Activated CD4-positive, alpha-beta T cell treated with anti-CD3 and anti-CD28 coated beads, Interleukin-2, amount 50 U/mL, for 24 hours (primary cell): ENCODE data around the gene MRPL10.

Experiments
- DNase-seq, 2 donors: peaks; one replicate each; pipeline ENCODE4 v3.0.0-alpha.2; 2020; ENCODE audit warnings: low read depth in 1 of 2, low spot score in 1 of 2

The MRPL10 gene

DNA sequence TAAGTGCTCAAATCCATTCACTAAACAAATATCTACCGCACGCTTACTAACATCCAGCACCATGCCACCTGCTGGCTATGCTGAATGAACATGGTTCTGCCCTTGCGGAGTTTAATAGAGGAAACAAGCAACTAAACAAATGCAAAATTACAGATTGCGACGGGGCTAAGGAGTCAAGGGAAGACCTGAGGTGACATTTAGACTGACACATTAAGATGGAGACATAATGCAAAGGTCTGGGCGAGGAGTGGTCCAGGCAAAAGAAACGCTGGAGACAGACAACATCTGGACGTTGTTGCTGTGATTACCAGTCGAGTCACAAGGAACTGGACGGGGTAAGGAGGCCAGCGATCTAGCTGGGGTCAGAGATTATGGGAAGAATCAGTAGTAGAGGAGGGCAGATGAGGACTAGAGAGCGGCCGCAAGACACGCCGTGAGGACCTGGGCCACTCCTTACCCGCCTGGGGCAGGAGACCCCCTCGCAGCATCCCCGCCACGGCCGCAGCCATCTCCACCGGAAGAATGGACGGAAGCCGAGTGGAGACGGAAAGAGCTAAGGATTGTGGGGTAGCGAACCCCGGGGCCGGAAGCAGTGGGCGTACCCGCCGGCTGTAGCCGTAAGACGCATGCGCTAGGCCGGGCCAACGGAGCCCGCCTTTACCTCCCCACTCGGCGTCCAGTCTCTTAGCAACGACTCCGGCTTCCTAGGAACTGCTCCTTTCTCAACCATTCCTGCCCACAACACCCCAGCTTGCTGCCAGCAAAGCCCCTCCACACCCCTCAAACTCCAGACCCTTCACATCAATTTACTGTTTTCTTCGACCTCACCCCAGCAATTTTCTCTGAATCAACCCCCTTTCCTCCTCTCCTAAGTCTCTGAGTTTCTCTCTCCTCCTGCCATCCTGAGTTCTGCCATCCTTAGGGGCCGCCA, at the start of gene MRPL10, which contains the start of gene LRRC46:
MRPL10 (minus strand) TSS at position 539 of the 931 bp plus-strand sequence; CDS start at position 509, 30 bp downstream.
LRRC46 (plus strand) TSS at position 668 of the 931 bp plus-strand sequence. CDS start 320 bp downstream, outside the sequence.
- peak; percentile 89 to 90 for DNase-seq

DNA sequence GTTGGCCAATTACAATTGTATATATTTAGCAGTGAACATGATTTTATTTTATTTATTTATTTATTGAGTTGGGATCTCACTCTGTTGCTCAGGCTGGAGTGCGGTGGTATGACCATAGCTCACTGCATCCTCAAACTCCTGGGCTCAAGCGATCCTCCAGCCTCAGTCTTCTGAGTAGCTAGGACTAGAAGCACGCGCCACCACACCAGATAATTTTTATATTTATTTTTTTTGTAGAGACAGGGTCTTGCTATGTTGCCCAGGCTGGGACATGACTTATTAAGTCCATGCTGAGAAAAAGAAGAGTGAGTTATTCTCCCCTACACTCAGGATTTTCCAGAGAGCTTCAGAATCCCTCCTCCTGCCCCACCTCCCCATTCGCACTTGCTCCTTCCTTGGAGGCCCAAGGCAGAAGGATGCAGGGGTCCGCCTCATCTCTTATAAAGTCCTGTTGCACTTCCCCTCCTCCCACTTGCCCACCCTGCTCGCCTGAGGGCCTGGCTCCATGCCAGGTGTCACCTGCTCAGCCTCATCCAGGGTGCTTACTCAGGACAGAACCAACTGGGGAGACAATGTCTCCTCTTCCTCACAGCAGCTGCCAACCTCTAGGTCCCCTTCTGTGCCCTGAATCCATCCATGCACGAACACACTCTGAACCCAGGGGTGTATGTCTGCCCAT, 48.6 kb upstream of the MRPL10 start:
- DNase-seq, result no peak

DNA sequence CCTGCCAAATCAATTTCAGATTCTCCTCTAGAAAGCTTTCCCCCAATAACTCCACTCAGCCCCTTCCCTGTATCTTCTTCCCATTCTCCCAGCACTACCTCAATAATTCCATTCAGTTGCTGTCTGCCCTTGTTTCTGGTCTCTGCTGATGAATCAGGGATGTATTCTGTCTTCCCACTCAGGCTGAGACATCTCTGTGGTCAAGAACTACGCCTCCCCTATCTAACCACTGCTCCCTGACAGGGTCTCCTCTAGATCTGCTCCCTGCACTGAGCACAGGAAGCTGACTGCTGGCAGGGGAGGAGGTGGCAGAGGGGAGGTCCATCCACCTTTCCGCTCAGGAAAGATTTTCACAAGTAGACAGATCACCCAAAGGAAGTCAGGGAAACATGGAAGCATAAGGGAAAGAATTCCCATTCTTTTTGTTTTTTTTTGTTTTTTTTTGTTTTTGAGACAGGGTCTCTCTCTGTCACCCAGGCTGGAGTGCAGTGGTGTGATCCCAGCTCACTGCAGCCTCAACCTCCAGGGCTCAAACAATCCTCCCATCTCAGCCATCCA, 47.8 kb upstream of the MRPL10 start:
- no peak for DNase-seq

DNA sequence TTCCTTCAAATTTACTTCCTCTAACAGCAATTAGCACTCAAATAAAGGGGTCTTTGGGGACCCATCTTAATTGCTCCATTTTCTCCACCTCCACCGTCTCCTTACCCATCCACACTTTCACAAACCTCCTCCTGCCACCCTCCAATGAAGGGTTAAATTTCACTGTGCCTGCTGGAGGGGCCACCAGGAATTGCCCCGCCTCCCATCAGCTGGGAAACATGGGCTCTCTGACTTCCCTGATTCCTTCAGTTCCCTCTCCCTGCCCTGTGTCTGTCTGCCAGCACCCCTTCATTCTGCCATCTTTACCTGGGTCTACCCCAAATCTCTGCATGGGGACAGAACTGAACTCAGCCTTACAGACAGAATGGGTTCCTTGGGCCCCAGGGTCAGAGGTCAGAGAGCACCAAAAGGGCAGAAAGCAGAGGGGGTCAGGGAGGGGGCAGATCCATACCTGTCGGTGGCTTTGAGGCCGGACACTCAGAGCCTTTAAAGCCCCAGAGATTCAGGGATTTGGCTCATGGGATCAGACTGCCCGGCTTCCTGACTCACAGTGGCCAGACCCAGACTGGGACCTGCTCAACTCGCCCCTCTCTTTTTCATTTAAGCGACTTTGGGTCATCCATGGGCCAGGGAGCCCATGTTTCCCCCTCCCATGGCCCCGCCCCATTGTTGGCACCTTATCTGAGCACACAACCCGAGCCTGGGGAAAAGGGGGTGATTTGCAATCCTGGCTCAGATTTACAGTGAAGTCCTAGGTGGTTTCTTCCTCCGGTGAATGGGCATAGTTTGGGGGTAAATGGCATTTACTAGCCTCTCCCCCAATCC, 47.1 kb upstream of the MRPL10 start:
- DNase-seq, result no peak

DNA sequence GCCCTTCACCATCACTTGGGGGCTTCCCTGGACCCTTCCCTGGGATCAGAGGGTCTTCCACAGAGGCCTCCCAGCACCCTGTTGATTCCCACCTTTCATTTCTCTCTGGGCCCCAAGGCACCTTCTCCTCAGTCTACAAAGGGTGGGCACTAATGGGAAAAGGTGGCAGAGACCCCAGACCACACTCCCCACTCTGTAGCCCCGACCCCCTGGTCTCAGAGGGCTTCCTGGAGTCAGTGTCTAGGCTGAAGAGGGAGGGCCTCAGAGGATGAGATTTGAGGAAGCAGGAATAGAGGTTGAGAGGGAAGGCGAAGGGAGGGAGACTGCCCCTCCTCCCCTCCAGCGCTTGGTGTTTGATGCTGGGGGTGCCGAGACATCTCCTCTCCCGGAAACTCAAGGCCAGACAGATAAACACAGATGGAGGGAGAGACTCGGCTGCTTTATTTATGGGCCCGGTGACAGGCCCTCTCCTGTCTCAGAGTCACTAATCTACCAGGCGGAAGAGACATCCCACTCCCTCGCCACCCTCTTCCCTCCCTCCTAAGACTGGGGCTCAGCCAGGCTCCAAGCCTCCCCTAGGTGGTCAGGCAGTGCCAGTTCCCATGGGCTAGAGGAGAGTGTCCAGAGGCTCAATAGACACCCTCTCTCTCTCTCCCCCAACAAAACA, 46.2 kb upstream of the MRPL10 start:
- DNase-seq, result no peak

DNA sequence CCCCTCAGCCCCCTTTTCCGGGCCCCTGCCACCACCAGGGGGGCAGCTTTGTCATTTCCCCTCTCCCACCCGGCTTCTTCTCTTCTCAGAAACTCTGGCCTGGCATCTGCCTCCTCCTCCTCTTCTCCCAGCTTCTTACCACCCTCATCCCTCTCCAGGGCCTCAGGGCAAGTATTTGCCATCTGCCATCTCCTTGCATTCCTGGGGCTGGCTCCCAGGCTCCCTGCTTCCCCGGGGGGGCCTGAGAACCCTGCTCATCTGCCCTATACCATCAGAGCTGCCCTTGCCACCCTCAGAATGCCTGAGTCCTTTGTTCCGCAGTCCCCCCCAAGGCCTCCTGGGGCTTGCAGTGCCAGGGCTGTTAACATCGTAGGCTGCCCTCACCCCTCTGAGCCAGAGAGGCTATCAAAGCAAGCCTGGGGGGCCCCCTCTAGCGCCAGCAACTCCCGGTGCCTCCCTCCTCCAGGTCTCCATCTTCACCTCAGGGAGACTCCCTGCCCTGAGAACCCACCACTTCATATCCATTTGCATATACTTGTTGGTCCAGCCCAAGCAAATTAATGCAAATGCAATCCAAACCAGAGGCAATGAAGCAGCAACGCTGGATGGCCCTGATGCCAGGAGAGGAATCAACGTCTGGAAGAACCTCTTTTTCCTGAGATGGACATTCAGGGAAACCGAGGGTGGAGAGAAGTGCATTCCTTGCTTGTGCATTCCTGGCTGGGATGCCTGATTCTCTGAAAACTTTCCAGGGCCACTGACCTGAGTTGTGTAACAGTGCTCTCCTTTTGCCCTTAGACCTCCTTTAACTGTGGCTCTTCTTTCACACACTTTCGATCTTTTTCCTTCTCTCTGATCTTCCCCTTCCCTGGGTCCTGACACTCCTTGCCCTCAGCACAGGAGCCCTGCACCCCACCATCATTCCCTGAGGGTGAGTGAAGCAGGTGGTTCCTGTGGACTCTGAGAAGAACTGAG, 44.0 kb upstream of the MRPL10 start:
- DNase-seq, result no peak

DNA sequence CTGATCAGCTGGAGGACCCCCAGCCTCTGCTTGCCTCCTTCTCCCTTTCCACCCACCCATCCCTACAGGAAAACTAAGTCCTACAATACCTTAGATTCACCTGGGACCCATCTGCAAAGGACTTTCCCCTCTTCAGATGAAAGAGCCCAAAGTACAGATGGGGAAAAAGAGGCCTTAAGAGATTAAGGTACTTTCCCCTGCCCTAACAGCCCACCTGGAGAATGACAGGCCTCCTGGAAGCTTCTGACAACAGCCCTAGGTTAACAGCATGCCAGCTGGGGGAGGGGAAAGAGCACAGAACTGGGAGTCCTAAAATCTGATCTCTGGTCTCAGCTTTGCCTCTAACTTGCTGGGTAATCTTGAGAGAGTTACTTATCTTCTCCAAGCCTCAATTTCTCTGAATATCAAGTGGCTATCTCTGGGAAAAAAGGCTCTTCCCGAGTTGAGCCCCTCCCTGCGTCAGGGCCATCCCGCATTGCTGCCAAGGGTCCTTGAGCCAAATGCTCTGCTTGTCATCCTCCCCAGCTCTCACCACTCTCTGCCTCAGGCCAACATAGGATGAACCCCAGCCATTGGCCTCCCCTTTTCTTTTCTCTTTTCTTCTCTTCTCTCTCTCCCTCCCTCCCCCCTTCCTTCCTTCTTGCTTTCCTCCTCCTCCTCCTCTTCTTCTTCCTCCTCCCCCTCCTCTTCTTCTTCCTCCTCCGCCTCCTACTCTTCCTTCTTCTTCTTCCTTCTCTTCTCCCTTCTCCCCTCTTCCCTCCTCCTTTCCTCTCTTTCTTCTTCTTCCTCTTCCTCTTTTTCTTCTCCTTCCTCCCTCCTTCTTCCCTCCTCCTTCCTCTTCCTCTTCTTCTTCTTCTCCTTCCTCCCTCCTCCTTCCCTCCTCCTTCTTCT, 42.1 kb upstream of the MRPL10 start:
- no peak for DNase-seq

DNA sequence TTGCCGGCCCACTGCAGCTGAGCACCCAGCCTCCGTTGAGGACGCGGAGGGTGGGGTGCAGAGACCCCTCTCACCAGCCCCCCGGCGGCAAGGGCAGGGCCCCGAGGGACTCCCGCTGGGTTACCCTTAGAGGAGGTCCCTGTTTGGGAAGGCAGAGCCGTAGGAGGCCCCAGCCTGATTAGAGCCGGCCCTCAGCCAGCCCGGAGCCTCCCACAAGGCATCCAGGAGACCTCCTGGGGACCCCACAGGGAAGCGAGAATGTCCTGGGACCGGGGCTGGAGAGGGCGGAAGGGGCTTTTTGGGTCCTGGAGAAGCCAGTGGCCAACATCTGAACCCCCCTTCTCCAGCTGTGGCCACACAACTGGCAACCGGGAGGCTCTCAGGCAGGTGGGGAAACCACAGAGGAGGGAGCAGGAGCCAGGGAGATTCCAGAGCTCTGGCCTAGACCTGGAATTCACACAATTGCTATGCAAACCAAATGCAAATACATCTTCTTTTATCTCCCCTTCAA, 41.4 kb upstream of the MRPL10 start:
- DNase-seq, result no peak

DNA sequence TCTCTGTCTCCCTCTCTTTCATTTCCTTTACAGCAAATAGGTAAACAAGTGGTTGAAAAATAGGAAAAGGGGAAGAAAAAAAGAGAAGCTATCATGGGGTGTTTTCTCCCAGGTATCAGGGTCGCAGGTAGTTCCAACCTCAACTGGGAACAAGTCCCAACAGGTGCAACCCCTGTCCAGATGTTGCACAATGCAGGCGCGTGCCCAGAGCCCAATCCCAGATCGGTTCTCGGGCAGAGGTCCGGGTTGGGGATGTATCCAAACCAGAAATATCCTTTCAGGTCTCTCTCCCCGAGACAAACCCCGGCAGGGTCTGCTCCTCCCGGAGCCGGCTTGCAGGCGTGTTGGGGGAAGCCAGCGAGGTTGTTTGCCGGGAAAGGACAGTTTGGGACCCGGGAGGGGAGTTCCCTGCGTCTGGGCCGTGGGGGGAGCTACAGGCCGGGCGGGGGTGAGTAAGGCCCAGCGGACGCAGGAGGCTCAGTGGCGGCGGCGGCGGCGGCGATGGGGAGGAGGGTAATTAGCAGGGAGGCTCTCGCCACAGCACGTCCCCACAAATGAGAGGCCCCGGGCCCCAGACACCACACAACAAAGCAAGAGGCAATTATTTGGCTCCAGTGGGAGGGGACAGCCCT, 40.8 kb upstream of the MRPL10 start:
- DNase-seq, result no peak

DNA sequence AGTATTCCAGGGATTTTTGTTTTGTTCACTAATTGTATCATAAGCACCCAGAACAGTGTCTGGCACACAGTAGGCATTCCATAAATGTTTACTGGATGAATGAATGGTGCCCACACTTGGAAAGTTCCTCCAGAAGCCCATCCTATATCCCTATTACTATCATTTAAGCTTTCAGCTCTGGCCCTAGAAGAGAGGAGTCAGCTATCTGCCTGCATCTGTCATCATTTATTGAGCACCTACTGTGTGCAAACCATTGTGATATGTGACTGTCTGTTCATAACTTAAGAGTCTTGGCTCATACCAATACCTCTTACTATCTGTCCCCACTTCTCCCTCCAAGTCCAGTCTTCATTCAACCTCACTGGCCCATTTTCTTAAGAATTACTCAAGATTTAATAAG, 39.7 kb upstream of the MRPL10 start:
- DNase-seq, result no peak

DNA sequence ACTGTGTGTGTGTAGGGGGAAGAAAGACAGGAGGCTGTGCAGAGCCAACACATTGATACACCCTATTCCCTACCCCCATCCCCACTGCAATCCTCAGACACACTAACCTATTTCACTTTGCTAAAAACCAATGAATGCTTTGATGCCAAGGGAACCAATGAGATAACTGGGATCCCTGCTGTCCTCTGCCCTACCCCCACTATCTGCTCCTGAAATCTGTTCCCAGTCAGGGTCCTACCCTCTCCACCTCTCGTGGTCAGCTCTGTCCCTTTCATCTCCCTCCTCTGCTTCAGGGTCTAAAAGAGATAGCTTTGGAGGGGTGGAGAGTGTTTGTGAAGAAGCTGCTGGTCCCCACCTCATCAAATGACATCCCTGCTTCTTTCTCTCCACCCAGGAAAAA, 38.7 kb upstream of the MRPL10 start:
- no peak for DNase-seq

DNA sequence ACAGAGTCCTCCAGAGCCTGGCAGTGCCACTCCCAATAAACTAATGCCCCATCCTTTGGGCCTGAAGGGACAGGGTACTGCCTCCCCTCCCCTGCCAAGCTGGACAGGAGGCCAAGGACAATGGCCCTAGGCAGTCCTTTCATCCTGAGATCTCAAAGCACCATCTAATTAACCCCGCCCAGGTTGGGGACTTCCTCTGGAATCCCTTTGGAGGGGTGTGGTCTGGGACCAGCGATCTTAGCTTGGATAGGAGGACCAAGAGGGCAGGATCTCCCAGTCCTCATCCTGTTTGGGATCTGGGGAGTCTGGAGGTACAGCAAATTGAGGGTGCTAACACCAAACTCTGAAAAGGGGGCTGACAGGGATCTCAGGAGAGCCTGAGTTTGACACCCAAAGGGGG, 37.8 kb upstream of the MRPL10 start:
- no peak for DNase-seq

DNA sequence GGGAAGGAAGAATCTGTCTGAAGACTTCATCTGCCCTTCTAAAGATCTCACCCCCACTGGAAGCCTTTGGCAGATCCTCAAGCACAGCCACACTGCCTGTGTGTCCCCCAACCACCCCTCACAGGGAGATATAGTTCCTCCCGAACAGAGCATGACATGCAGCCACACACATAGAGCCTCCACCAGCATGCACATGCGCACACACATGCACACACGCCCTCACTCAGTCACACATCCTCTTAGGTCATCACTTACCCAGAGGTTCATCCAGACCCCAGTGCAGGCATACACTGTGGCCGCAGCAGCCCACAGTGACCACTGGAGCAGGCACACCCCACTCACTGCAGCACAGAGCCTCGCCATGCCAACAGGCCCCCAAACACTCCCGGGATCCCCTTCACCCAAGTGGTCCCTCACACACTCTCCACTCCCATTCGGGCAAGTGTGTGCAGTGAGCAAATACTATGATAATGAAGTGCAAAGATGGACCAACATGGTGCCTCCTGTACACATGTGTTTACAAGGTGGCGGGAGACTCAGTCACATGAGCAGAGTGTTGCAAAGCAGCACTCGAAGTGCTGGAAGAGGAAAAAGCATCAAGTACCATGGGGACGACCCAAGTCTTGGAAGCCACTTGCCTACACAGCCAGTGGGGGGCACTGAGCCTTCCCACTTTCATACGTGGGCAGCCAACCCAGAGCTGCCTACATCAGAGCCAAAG, 36.6 kb upstream of the MRPL10 start:
- no peak for DNase-seq

DNA sequence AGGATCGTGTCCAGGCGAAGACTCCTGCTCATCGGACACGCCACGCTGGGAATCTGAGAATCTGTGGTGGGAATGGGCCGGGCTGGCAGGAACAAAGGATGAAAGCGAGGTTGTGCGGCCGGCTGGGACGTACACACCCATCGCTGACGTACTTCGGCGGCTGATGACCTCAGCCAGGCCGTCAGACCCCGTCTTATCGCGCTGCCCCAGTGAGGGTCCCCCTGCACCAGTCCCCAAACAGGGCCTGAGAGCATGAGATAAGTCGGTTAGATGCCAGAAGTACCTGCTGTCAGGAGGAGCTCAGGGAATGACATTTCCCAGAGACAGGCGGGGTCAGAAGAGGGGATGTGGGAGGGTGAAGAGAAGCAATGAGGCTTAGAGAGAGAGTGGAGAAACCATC, 35.6 kb upstream of the MRPL10 start:
- no peak for DNase-seq

DNA sequence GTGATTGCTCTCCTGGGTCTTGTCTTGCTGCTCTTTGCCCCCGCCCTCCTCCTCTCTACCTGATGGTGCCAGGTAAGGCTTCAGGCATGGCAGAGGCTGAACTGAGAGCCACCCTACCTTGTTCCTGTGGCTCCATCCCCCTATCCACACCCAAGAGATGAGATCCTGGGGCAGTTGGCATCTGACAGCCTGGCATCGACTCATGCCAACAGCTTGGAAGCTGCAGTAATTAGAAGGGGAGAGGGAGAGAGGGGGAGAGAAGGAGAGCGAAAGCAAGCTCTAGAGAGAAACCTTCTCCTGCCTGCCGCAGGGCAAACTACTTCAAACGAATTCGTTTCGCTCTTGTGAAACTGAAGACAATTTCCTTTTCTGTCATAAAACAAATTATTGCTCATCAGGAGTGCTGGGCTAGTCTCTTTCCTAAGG, 33.5 kb upstream of the MRPL10 start:
- DNase-seq, result no peak

DNA sequence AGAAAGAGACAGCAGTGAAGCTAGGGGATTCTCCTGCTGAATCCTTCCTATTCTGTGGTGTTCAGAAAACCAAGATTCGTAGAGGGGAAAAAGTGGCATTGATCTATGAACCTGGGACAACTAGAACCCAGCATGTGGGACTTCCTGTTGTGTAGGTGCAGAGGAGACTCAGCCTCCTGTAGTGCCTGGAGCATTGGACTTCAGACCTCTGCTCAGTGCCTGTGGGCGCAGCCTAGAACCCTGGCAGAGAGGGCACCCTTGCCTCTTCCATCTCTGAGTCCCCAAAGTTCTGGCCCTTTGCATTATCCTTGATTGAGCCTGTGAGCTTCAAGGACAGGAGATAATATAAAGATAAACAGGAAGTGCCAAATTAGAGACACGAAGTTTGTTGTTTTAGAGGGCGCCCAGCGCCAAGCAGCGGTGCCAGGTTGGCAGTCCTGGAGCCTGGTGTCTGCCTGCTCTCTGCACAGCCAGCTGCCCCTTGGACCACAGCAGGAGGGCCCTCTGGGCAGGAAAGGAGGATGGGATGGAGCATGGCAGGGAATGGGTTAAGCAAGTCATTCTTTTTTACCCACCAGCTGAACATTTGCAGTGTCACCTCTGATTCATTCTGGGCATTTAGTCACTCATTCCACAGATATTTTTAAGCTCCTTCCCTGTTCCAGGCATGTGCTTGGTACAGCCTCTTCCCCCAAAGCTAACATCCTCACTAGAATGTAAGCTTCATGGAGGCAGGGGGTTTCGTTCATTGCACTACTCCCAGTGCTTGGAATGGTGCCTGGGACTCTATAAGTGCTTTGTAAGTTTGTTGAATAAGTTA, 31.5 kb upstream of the MRPL10 start:
- no peak for DNase-seq
